ENCODE results near the gene NHERF2.
A peak's percentile ranks its signal among the peaks of the same experiment; 100 is the strongest.

DNA sequence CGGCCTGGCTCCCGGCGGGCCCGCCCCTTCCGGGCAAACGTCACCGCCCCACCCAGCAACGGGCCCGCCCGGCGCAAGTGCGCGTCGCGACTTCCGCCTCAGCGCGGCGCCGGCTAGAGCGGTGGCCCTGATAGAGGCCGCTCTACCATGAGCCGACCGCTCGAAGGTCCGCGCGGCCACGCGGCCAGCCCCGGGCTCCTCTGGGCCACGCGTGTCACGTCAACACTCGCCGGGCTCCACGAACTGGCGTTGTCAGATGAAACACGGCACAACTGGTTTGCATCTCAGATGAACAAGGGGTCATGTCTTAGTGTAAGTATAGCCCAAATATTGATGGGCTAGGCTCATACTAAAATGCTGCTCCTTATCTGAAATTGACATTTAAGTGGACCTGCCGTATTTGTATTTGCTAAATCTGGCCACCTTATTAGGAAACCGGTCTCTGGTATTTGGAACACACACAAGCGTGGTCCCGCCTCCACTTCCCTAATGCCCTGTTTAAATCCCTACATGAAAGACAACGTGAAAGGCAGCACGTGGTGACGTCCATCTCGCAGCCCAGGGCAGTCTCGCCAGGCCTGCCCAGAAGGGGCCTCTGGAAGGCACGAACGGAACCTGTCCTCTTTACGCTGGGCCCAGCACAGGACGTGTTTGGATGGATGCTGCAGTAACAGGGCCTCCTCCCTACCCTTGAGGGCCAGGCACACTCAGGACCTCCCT lies 16.8 kb upstream of the NHERF2 start, which contains the start of gene ZNF598:
- peak; percentile 81 for TF ChIP-seq POLR2A (IDR thresholded peaks at IDR 0.05)
- TF ChIP-seq, protein P1, sequence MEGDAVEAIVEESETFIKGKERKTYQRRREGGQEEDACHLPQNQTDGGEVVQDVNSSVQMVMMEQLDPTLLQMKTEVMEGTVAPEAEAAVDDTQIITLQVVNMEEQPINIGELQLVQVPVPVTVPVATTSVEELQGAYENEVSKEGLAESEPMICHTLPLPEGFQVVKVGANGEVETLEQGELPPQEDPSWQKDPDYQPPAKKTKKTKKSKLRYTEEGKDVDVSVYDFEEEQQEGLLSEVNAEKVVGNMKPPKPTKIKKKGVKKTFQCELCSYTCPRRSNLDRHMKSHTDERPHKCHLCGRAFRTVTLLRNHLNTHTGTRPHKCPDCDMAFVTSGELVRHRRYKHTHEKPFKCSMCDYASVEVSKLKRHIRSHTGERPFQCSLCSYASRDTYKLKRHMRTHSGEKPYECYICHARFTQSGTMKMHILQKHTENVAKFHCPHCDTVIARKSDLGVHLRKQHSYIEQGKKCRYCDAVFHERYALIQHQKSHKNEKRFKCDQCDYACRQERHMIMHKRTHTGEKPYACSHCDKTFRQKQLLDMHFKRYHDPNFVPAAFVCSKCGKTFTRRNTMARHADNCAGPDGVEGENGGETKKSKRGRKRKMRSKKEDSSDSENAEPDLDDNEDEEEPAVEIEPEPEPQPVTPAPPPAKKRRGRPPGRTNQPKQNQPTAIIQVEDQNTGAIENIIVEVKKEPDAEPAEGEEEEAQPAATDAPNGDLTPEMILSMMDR (IDR thresholded peaks at IDR 0.05), result peak in 1 of 3 donors; percentile 23
